HepG2 (cell line): Measurements from ENCODE around the gene ATG4B. TPM values are rescaled to one million over a fixed set of nuclear protein-coding genes. Genes with fewer than 3 reads are reported as not detected.
A peak's percentile ranks its signal among the peaks of the same experiment; 100 is the strongest.

Experiments
- ARHGAP35 ChIP-seq: sonication (generic); formaldehyde crosslinking; IDR thresholded peaks from 2 replicates; pipeline ENCODE4 v1.9.0; 2022; ENCODE audit warnings: mild to moderate bottlenecking, inconsistent platforms, moderate library complexity, missing genetic modification reagents, borderline replicate concordance
- ATRX ChIP-seq: sonication (generic); formaldehyde crosslinking; IDR thresholded peaks from 2 replicates; pipeline ENCODE4 v1.4.0; 2020; ENCODE audit warnings: missing genetic modification reagents, borderline replicate concordance
- ISL2 ChIP-seq: sonication (generic); formaldehyde crosslinking; IDR thresholded peaks from 2 replicates; pipeline ENCODE4 v1.5.0; 2020; ENCODE audit warnings: missing genetic modification reagents
- MLLT10 ChIP-seq: sonication (generic); formaldehyde crosslinking; IDR thresholded peaks from 2 replicates; pipeline ENCODE4 v1.4.0; 2020; ENCODE audit warnings: missing genetic modification reagents
- PHF20 ChIP-seq: sonication (generic); formaldehyde crosslinking; IDR thresholded peaks from 2 replicates; pipeline ENCODE4 v1.5.0; 2020; ENCODE audit warnings: mild to moderate bottlenecking, missing genetic modification reagents
- POLR2A ChIP-seq, 2 experiments: IDR thresholded peaks; 2 replicates each; pipeline ENCODE4 v1.6.1; 2011; ENCODE audit warnings: low read depth in 2 of 2, low read length in 2 of 2, mild to moderate bottlenecking in 1 of 2, moderate library complexity in 1 of 2; ENCODE audit not compliant: insufficient read depth in 1 of 2
- SP1 ChIP-seq, 2 experiments: fragments of 450-650 bp in 1 of 2; sonication (generic) in 1 of 2; formaldehyde crosslinking in 1 of 2; IDR thresholded peaks; 2 replicates each; pipeline versions ENCODE4 v1.4.0 to v1.6.1; 2016 to 2020; ENCODE audit warnings: missing genetic modification reagents in 1 of 2
- ZNF510 ChIP-seq: sonication (generic); formaldehyde crosslinking; IDR thresholded peaks from 2 replicates; pipeline ENCODE4 v1.4.0; 2020; ENCODE audit warnings: low read depth, mild to moderate bottlenecking, missing genetic modification reagents
- ZNF512B ChIP-seq: sonication (generic); formaldehyde crosslinking; IDR thresholded peaks from 2 replicates; pipeline ENCODE4 v1.5.1; 2020; ENCODE audit warnings: missing genetic modification reagents, mild to moderate bottlenecking, borderline replicate concordance
- ZNF615 ChIP-seq: sonication (generic); formaldehyde crosslinking; IDR thresholded peaks from 2 replicates; pipeline ENCODE4 v1.5.0; 2020; ENCODE audit warnings: mild to moderate bottlenecking, missing genetic modification reagents, borderline replicate concordance
- polyA plus RNA-seq, 8 experiments: library from polyadenylated mRNA; depleted of rRNA in 3 of 8; stranded (reverse) in 7 of 8; unstranded in 1 of 8; fragments of >200 nt; fragmentation: Illumina TruSeq in 4 of 8; extraction: Trizol in 4 of 8; gene quantifications; 2 replicates each; pipeline versions ENCODE4 v1.2.1 to v1.2.3, GENCODE V29; 2011 to 2016; ENCODE audit warnings: low read depth in 4 of 8, missing spikeins in 1 of 8, mixed read lengths in 1 of 8; ENCODE audit not compliant: insufficient read depth in 1 of 8
- total RNA-seq, 5 experiments: library from RNA; depleted of rRNA; stranded (reverse); fragments of >200 nt; fragmentation: Illumina TruSeq; extraction: Trizol; gene quantifications; 2 replicates each; pipeline ENCODE4 v1.2.3, GENCODE V29; 2016; ENCODE audit warnings: low read depth in 1 of 5
- TF ChIP-seq, protein P1 (sequence below): sonication (generic); formaldehyde crosslinking; IDR thresholded peaks from 2 replicates; pipeline ENCODE4 v1.5.0; 2020; ENCODE audit warnings: mild to moderate bottlenecking, missing genetic modification reagents
- TF ChIP-seq, protein P2 (sequence below): sonication (generic); formaldehyde crosslinking; IDR thresholded peaks from 2 replicates; pipeline ENCODE4 v1.5.0; 2020; ENCODE audit warnings: mild to moderate bottlenecking, missing genetic modification reagents
- TF ChIP-seq, protein P3 (sequence below): sonication (generic); formaldehyde crosslinking; IDR thresholded peaks from 2 replicates; pipeline ENCODE4 v1.4.0; 2020; ENCODE audit warnings: missing genetic modification reagents, borderline replicate concordance
- TF ChIP-seq, protein P4 (sequence below): sonication (generic); formaldehyde crosslinking; IDR thresholded peaks from 2 replicates; pipeline ENCODE4 v1.8.1; 2022; ENCODE audit warnings: low read depth, mild to moderate bottlenecking, missing genetic modification reagents

The ATG4B gene
- total and polyA plus RNA-seq, 2 of the 13 experiments (the other 11 are each of a cell fraction or from before 2014, with no cell fraction given) = 95.5 to 239 TPM

DNA sequence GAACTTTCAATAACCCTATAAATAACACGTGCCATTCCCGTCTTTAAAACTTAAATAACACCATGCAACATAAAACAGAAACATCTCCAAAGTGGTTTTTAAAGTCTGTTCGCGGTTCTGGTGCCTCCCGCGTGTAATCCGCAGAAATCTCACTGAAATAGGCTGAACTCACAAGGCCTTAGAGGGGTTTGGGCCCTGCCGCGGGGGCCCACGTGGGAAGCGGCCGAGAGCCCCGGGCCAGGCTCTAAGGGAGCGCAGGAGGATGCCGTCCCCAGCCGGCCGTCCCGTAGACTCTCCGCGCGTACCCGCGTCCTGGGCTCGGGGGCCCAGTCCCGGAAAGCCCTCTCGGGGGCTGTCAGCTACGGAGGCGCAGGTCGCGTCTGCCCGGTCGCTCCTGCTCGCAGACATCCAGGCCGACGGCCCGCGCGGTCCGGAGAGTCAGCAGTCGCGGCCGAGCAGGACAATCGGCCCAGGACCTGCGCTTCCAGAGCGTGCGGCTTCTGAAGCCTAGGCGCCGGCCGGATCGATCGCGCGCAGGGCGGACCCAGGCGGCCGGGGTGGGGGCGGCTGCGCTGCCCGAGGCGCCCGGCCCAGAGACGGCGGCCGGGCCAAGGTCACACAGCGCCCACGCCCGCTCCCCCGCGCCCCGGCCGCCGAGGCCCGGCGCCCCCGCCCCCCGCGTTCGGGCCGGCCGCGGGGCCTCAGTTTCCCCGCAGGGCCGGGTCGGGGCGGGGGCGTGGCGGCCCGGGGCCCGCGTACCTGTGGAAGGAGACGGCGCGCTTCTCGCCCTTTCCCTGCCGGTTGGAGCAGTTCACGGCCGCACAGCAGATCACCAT is 1.1 kb upstream of the ATG4B start (continued):
- TF ChIP-seq MLLT10 (CRISPR knock-in tag) = no peak
- TF ChIP-seq POLR2A (IDR thresholded peaks at IDR 0.05; ENCODE audit: insufficient read depth in 1 of 2, low read depth in 2 of 2, low read length in 2 of 2) = peak in 1 of 2 experiments; percentile 42; a peak in 1 of 4 replicates
- no peak for TF ChIP-seq ZNF512B (CRISPR knock-in tag)
- no peak for TF ChIP-seq ZNF615 (CRISPR knock-in tag)
- TF ChIP-seq ATRX (CRISPR knock-in tag) = no peak
- 0 out of 2 replicates have a peak, but pooled peaks have one; percentile 33 for TF ChIP-seq ZNF510 (CRISPR knock-in tag)
- TF ChIP-seq SP1 (IDR thresholded peaks at IDR 0.05) = no peak
- TF ChIP-seq SP1 (CRISPR knock-in tag; IDR thresholded peaks at IDR 0.05) = no peak
- TF ChIP-seq ARHGAP35 (CRISPR knock-in tag) = peak; percentile 79
- TF ChIP-seq PHF20 (CRISPR knock-in tag) = no peak; the same call in none of the 2 replicates
- TF ChIP-seq, protein P1, sequence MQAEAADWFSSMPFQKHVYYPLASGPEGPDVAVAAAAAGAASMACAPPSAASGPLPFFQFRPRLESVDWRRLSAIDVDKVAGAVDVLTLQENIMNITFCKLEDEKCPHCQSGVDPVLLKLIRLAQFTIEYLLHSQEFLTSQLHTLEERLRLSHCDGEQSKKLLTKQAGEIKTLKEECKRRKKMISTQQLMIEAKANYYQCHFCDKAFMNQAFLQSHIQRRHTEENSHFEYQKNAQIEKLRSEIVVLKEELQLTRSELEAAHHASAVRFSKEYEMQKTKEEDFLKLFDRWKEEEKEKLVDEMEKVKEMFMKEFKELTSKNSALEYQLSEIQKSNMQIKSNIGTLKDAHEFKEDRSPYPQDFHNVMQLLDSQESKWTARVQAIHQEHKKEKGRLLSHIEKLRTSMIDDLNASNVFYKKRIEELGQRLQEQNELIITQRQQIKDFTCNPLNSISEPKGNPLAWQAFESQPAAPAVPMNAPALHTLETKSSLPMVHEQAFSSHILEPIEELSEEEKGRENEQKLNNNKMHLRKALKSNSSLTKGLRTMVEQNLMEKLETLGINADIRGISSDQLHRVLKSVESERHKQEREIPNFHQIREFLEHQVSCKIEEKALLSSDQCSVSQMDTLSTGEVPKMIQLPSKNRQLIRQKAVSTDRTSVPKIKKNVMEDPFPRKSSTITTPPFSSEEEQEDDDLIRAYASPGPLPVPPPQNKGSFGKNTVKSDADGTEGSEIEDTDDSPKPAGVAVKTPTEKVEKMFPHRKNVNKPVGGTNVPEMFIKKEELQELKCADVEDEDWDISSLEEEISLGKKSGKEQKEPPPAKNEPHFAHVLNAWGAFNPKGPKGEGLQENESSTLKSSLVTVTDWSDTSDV = peak; percentile 56; the same call in 1 of the 2 replicates
- TF ChIP-seq, protein P2, sequence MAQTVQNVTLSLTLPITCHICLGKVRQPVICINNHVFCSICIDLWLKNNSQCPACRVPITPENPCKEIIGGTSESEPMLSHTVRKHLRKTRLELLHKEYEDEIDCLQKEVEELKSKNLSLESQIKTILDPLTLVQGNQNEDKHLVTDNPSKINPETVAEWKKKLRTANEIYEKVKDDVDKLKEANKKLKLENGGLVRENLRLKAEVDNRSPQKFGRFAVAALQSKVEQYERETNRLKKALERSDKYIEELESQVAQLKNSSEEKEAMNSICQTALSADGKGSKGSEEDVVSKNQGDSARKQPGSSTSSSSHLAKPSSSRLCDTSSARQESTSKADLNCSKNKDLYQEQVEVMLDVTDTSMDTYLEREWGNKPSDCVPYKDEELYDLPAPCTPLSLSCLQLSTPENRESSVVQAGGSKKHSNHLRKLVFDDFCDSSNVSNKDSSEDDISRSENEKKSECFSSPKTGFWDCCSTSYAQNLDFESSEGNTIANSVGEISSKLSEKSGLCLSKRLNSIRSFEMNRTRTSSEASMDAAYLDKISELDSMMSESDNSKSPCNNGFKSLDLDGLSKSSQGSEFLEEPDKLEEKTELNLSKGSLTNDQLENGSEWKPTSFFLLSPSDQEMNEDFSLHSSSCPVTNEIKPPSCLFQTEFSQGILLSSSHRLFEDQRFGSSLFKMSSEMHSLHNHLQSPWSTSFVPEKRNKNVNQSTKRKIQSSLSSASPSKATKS (CRISPR knock-in tag) = no peak
- TF ChIP-seq ISL2 (CRISPR knock-in tag) = no peak
- TF ChIP-seq, protein P3, sequence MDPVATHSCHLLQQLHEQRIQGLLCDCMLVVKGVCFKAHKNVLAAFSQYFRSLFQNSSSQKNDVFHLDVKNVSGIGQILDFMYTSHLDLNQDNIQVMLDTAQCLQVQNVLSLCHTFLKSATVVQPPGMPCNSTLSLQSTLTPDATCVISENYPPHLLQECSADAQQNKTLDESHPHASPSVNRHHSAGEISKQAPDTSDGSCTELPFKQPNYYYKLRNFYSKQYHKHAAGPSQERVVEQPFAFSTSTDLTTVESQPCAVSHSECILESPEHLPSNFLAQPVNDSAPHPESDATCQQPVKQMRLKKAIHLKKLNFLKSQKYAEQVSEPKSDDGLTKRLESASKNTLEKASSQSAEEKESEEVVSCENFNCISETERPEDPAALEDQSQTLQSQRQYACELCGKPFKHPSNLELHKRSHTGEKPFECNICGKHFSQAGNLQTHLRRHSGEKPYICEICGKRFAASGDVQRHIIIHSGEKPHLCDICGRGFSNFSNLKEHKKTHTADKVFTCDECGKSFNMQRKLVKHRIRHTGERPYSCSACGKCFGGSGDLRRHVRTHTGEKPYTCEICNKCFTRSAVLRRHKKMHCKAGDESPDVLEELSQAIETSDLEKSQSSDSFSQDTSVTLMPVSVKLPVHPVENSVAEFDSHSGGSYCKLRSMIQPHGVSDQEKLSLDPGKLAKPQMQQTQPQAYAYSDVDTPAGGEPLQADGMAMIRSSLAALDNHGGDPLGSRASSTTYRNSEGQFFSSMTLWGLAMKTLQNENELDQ (CRISPR knock-in tag) = no peak
- TF ChIP-seq, protein P4, sequence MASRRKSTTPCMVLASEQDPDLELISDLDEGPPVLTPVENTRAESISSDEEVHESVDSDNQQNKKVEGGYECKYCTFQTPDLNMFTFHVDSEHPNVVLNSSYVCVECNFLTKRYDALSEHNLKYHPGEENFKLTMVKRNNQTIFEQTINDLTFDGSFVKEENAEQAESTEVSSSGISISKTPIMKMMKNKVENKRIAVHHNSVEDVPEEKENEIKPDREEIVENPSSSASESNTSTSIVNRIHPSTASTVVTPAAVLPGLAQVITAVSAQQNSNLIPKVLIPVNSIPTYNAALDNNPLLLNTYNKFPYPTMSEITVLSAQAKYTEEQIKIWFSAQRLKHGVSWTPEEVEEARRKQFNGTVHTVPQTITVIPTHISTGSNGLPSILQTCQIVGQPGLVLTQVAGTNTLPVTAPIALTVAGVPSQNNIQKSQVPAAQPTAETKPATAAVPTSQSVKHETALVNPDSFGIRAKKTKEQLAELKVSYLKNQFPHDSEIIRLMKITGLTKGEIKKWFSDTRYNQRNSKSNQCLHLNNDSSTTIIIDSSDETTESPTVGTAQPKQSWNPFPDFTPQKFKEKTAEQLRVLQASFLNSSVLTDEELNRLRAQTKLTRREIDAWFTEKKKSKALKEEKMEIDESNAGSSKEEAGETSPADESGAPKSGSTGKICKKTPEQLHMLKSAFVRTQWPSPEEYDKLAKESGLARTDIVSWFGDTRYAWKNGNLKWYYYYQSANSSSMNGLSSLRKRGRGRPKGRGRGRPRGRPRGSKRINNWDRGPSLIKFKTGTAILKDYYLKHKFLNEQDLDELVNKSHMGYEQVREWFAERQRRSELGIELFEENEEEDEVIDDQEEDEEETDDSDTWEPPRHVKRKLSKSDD = no peak
